ENCODE data around the gene STAC.

GRCh38 chr3:36494461-36495109 lies 114.3 kb downstream of the STAC start:
- no peak for TF ChIP-seq CTCF (IDR thresholded peaks at IDR 0.05 in 4 of 5, conservative IDR thresholded peaks at IDR 0.05 in 1 of 5)
- peak in 1 of 2 donors; percentile 24 for TF ChIP-seq POLR2A (IDR thresholded peaks at IDR 0.05)

All from gastrocnemius medialis (tissue), 4 donors.